ENCODE data around the gene APBA2. TPM values are rescaled to one million over a fixed set of nuclear protein-coding genes. Genes with fewer than 3 reads are reported as not detected.

APBA2 gene
- total and polyA plus RNA-seq, 12 donors = 0.16 to 0.85 (median 0.46) TPM

DNA sequence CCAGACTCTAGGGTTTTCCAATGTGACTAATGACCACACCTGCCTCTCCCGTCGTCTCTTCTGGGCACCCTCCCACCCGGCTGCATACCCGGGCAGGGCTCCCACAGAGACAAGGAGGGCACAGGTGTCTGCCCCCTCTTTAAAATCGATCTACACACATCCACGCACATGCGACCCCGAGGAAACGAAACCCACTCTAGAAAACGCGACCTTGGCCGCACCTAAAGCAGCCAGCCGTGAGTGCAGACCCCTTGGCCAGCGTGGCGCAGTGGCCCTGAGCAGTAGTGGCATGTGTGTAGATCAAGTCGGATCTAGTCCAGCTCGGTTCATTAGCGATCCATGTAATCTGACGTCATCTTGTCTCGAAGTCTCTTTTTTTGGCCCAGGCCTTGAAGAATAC is 232.0 kb downstream of the APBA2 start:
- Histone ChIP-seq H3K4me1 (peaks cover 0 to 11% (median 8%) of the 10 kb centered on the region in 9 donors), H3K4me3 (no peak overlapping the region), H3K36me3 (no peaks in the 10 kb centered on the region), H3K27me3 (peaks cover 0 to 35% (median 30%) of the 10 kb centered on the region in 7 donors), H3K9me3 (no peaks in the 10 kb centered on the region), H3K27ac (no peak overlapping the region)
- 87 to 95% methylated on average over 20 of the region's 20 CpGs for WGBS, 2 donors
- intact Hi-C loops (cut with DNase I) = no loop called here
- ATAC-seq (no peak), DNase-seq (no peak)
- TF ChIP-seq, protein P1, sequence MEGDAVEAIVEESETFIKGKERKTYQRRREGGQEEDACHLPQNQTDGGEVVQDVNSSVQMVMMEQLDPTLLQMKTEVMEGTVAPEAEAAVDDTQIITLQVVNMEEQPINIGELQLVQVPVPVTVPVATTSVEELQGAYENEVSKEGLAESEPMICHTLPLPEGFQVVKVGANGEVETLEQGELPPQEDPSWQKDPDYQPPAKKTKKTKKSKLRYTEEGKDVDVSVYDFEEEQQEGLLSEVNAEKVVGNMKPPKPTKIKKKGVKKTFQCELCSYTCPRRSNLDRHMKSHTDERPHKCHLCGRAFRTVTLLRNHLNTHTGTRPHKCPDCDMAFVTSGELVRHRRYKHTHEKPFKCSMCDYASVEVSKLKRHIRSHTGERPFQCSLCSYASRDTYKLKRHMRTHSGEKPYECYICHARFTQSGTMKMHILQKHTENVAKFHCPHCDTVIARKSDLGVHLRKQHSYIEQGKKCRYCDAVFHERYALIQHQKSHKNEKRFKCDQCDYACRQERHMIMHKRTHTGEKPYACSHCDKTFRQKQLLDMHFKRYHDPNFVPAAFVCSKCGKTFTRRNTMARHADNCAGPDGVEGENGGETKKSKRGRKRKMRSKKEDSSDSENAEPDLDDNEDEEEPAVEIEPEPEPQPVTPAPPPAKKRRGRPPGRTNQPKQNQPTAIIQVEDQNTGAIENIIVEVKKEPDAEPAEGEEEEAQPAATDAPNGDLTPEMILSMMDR (IDR thresholded peaks at IDR 0.05) = no peak

DNA sequence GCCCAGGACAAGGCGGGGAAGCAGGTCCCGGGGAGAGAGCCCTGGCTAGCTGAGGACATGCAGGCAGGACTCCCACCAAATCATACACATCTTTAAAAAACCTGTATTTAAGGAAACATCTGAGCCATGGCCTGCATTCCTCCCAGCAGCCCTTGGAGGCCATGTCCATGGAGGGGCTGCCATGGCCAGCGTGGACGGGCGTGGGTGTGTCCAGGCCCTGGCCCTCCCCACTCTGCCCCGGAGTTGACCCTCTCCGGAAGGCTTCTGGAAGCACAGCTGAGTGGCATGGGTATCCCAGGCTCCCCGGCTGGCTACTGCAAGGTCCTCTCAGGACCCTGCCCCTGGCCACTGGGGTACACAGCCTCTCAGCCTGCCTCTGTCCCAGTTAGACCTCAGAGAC is 234.1 kb downstream of the APBA2 start:
- intact Hi-C loops (cut with DNase I) = no loop called here
- Histone ChIP-seq H3K4me3 (no peak overlapping the region), H3K9me3 (no peaks in the 10 kb centered on the region), H3K27ac (no peak overlapping the region), H3K36me3 (no peaks in the 10 kb centered on the region), H3K4me1 (peaks cover 0 to 10% (median 7%) of the 10 kb centered on the region in 9 donors), H3K27me3 (peaks cover 0 to 16% (median 12%) of the 10 kb centered on the region in 7 donors)
- ATAC-seq (no peak), DNase-seq (no peak)
- WGBS, 2 donors = 62 to 64% methylated on average over 8 of the region's 8 CpGs
- TF ChIP-seq, protein P1 (IDR thresholded peaks at IDR 0.05) = no peak

DNA sequence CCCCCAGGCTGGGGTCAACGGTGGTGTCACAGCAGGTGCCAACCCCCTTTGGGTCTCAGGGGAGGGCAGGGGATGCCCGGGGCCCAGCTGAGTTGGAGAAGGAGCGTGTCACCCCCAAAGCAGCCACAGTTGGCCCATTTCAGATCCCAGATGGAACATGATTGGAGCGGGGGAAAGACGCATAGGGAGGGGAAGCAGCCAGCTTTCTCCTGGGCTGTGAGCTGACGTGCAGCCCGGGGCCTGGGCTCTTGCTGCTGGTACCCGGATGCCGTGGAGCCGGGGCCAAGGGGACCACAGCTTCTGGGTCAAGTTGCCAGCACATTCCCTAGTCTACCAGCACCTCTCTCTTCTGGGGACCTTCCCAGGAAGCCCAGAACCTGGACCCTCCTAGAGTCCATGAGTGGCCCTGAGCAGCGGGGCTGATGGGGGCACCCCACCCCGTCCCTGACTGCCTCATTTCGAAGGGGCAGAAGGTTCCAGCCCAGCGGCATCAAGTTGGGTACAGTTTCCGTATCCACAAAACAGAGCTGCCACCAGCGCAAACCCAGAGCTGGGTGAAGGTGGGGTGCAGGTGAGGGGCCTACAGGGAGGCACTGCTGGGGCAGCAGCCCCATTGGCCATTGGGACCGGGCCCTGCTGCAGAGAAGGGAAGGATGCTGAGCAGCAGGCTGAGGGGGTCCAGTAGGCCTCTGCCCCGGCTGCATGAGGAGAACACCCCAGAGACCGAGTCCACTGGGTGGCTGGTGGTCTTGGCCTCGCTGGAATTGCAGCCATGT is 235.0 kb downstream of the APBA2 start:
- no peak for DNase-seq
- Histone ChIP-seq H3K4me3 (no peak overlapping the region), H3K9me3 (no peaks in the 10 kb centered on the region), H3K36me3 (no peaks in the 10 kb centered on the region), H3K27me3 (peaks cover 0 to 9% (median 2%) of the 10 kb centered on the region in 7 donors), H3K27ac (no peak overlapping the region), H3K4me1 (peaks cover 0 to under 1% (median 0%) of the 10 kb centered on the region in 9 donors)
- intact Hi-C loops (cut with DNase I) = no loop called here
- TF ChIP-seq, protein P1 (IDR thresholded peaks at IDR 0.05) = no peak
- WGBS, 2 donors = 91 to 93% methylated on average over 20 of the region's 20 CpGs
- ATAC-seq = no peak

DNA sequence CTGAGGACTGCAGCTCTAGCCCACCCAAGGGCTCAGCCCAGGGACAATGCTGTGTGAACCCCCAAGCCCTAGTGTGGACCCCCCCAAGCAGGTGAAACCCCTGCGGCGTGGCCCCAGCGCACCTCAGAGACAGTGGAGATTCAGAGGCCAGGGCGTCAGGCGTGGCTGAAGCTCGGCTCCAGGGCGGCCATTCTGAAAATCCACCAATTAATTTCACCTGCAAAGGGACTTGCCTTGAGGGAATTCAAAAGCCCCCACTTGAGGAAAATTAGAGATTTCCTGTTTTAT is 235.5 kb downstream of the APBA2 start:
- peaks cover 0 to 11% (median under 1%) of the 10 kb centered on the region in 7 donors for H3K27me3 ChIP-seq
- no peak overlapping the region for H3K4me3 ChIP-seq
- WGBS, 2 donors = 82 to 87% methylated on average over 7 of the region's 7 CpGs
- intact Hi-C loops (cut with DNase I) = no loop called here
- DNase-seq = no peak
- TF ChIP-seq, protein P1 (IDR thresholded peaks at IDR 0.05) = no peak
- no peak overlapping the region for H3K27ac ChIP-seq
- no peaks in the 10 kb centered on the region for H3K4me1 ChIP-seq
- no peaks in the 10 kb centered on the region for H3K9me3 ChIP-seq
- no peak for ATAC-seq
- no peaks in the 10 kb centered on the region for H3K36me3 ChIP-seq

Data from heart right ventricle (tissue), 16 donors.